HUES6 (cell line): ENCODE results near the gene CGNL1.

Experiments
- H3K27ac ChIP-seq: 2 replicates; pipeline ENCODE4 v1.7.0; 2013; ENCODE audit warnings: low read depth, mild to moderate bottlenecking, low read length, inconsistent platforms
- H3K27me3 ChIP-seq: 2 replicates; pipeline ENCODE4 v1.6.1; 2013; ENCODE audit warnings: low read length; ENCODE audit not compliant: control insufficient read depth, insufficient read depth
- H3K36me3 ChIP-seq: 2 replicates; pipeline ENCODE4 v1.6.1; 2013; ENCODE audit warnings: low read length; ENCODE audit not compliant: control insufficient read depth, insufficient read depth
- H3K4me1 ChIP-seq: 2 replicates; pipeline ENCODE4 v1.6.1; 2013; ENCODE audit warnings: low read length; ENCODE audit not compliant: control insufficient read depth, insufficient read depth
- H3K4me3 ChIP-seq: 2 replicates; pipeline ENCODE4 v1.5.1; 2013; ENCODE audit warnings: low read depth, low read length
- H3K9ac ChIP-seq: one replicate; pipeline ENCODE4 v1.6.1; 2013; ENCODE audit warnings: mild to moderate bottlenecking, low read length
- H3K9me3 ChIP-seq: 2 replicates; pipeline ENCODE4 v1.6.1; 2013; ENCODE audit warnings: low read depth, low read length; ENCODE audit not compliant: control insufficient read depth, insufficient read depth

CGNL1 gene

GRCh38 chr15:57403566-57404325 is 27.4 kb downstream of the CGNL1 start:
- H3K4me3 ChIP-seq, result no peak overlapping the region
- H3K4me1 ChIP-seq, result peaks cover 42% of the 10 kb centered on the region
- peaks cover 4% of the 10 kb centered on the region; the same call in 1 of the 2 replicates for H3K36me3 ChIP-seq
- no peak overlapping the region for H3K9ac ChIP-seq
- no peaks in the 10 kb centered on the region for H3K27me3 ChIP-seq
- no peaks in the 10 kb centered on the region for H3K9me3 ChIP-seq
- H3K27ac ChIP-seq, result peak overlapping the region; percentile 27; the same call in 1 of the 2 replicates

GRCh38 chr15:57405133-57405532 is 28.8 kb downstream of the CGNL1 start:
- Histone ChIP-seq H3K36me3 (peaks cover 8% of the 10 kb centered on the region; the same call in 1 of the 2 replicates), H3K4me1 (peaks cover 42% of the 10 kb centered on the region), H3K27me3 (no peaks in the 10 kb centered on the region), H3K4me3 (no peak overlapping the region), H3K9me3 (no peaks in the 10 kb centered on the region), H3K9ac (no peak overlapping the region), H3K27ac (no peak overlapping the region)

DNA sequence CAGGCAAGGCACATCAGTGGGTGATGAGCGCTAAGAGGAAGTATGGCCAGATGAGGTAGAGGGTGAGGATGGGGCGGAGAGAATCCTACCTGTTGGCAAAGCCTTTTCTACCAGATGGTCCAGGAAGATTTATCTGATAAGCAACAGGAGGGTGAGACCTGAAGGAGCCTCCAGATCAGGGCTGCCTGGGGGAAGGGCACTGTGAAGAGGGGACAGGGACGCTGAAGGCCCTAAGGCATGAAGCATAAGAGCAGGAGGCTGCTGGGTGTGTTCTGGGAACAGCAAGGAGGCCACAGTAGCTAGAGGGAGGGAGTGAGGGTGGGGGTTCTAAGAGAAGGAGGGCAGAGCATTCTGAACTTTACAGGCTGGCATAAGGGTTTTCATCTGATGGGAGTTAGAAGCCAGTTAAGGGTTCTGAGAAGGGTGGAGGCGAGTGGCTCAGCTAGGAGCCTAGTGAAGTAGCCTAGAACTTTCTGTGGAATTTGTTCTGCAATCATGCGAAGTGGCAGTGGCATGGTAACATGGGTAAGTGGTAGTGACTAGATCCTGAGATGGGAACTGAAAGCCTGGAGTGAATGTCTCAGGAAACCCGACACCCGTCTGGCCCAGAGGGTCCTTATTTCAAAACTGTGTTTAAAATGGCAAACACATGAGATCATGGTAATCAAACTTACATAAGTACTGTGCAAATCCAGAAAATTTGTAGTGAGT is 29.9 kb downstream of the CGNL1 start:
- H3K4me3 ChIP-seq, result no peak overlapping the region
- H3K27ac ChIP-seq, result no peak overlapping the region
- no peak overlapping the region for H3K9ac ChIP-seq
- H3K9me3 ChIP-seq, result no peaks in the 10 kb centered on the region
- H3K36me3 ChIP-seq, result peaks cover 8% of the 10 kb centered on the region; the same call in 1 of the 2 replicates
- no peaks in the 10 kb centered on the region for H3K27me3 ChIP-seq
- peaks cover 42% of the 10 kb centered on the region for H3K4me1 ChIP-seq

GRCh38 chr15:57410373-57410772 is 34.1 kb downstream of the CGNL1 start:
- Histone ChIP-seq H3K4me1 (peaks cover 23% of the 10 kb centered on the region), H3K27me3 (no peaks in the 10 kb centered on the region), H3K9ac (no peak overlapping the region), H3K9me3 (no peaks in the 10 kb centered on the region), H3K27ac (no peak overlapping the region), H3K4me3 (no peak overlapping the region), H3K36me3 (peaks cover 8% of the 10 kb centered on the region; the same call in 1 of the 2 replicates)

GRCh38 chr15:57411945-57412768 is 35.9 kb downstream of the CGNL1 start:
- Histone ChIP-seq H3K9ac (peak overlapping the region; percentile 44), H3K27ac (peak overlapping the region; percentile 13; the same call in 1 of the 2 replicates), H3K4me1 (peaks cover 10% of the 10 kb centered on the region; the same call in 1 of the 2 replicates)

GRCh38 chr15:57415602-57416001 is 39.3 kb downstream of the CGNL1 start:
- Histone ChIP-seq H3K4me1 (peaks cover 10% of the 10 kb centered on the region; the same call in 1 of the 2 replicates), H3K9ac (no peak overlapping the region), H3K9me3 (no peaks in the 10 kb centered on the region), H3K27me3 (no peaks in the 10 kb centered on the region), H3K27ac (no peak overlapping the region), H3K36me3 (no peaks in the 10 kb centered on the region), H3K4me3 (no peak overlapping the region)

More at GRCh38 chr15:57411945-57412768, 35.9 kb downstream of the CGNL1 start:
- Histone ChIP-seq H3K4me3 (no peak overlapping the region), H3K36me3 (peaks cover 8% of the 10 kb centered on the region; the same call in 1 of the 2 replicates), H3K27me3 (no peaks in the 10 kb centered on the region), H3K9me3 (no peaks in the 10 kb centered on the region)

DNA sequence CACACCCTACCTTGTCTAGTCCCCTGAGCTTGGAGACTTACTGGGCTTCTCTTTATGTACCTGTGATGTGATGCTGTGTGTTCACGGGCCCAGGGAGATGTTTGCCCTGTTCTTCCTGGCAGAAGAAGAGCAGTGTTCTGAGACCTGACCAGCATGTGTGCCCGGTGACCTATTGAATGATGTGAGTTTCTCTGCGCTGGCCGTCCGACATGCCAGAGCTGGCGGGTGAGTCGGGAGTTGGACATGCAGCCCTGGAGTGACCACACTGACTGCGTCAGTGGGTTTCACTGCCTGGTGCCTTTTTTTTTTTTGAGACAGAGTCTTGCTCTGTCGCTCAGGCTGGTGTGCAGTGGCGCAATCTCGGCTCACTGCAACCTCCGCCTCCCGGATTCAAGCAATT is 42.3 kb downstream of the CGNL1 start:
- Histone ChIP-seq H3K27ac (no peak overlapping the region), H3K4me1 (peaks cover 17% of the 10 kb centered on the region), H3K27me3 (no peaks in the 10 kb centered on the region), H3K9me3 (no peaks in the 10 kb centered on the region), H3K36me3 (no peaks in the 10 kb centered on the region), H3K9ac (no peak overlapping the region), H3K4me3 (no peak overlapping the region)

DNA sequence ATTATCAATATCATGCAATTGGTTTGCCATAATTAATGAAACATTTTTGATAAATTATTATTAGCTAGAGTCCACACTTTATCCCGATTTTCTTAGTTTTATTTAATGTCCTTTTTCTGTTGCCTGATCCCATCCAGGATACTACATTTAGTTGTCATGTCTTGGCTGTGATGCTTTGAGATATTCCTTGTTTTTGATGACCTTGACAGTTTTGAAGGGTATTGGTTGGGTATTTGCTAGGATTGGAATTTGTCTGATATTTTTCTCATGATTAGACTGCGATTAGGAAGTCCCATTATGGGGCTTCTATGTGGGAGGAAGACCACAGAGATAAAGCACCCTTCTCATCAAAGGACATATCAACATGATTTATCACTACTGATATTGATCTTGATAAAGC is 43.0 kb downstream of the CGNL1 start:
- Histone ChIP-seq H3K27ac (no peak overlapping the region), H3K4me1 (peaks cover 17% of the 10 kb centered on the region), H3K36me3 (no peaks in the 10 kb centered on the region), H3K9me3 (no peaks in the 10 kb centered on the region), H3K4me3 (no peak overlapping the region), H3K27me3 (no peaks in the 10 kb centered on the region), H3K9ac (no peak overlapping the region)

DNA sequence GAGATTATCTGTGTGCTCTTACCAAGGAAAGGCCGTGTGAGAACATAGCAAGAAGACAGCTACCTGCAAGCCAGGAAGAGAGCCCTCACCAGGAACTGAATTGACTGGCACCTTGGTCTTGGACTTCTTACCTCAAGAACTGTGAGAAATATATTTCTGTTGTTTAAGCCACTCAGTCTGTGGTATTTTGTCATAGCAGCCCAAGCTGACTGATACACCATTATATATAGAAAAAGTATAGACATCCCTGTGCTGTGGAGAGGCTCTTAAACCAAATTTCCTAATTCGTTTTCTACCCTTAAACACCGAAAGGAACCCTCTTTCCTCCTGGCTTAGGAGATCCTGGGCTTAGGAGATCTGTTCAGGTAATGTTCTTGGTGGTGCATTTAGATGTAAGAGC is 44.8 kb downstream of the CGNL1 start:
- no peaks in the 10 kb centered on the region for H3K36me3 ChIP-seq
- no peak overlapping the region for H3K27ac ChIP-seq
- H3K27me3 ChIP-seq, result no peaks in the 10 kb centered on the region
- H3K9ac ChIP-seq, result no peak overlapping the region
- no peak overlapping the region for H3K4me3 ChIP-seq
- H3K4me1 ChIP-seq, result peaks cover 20% of the 10 kb centered on the region
- H3K9me3 ChIP-seq, result no peaks in the 10 kb centered on the region

DNA sequence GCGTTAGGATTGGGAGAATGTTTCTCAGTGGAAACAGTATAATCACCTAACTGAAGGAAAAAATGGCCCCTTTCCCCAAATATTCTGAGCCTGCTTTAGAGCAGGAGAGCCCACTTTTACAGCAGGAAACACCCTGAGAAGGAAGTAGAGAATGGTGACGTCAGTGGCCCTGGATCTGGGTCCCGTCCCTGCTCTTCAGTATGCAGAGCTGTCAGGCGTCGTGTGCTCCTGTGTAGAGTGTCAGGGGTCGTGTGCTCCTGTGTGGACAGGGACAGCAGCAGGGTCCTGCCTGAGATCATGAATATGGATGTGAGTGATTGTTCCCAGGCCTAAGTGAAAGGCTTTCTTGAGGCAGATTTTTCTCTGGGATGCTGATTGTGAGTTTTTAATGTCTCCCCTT is 45.2 kb downstream of the CGNL1 start:
- peaks cover 21% of the 10 kb centered on the region for H3K4me1 ChIP-seq
- H3K27me3 ChIP-seq, result no peaks in the 10 kb centered on the region
- H3K9me3 ChIP-seq, result no peaks in the 10 kb centered on the region
- H3K4me3 ChIP-seq, result no peak overlapping the region
- H3K9ac ChIP-seq, result no peak overlapping the region
- H3K27ac ChIP-seq, result no peak overlapping the region
- no peaks in the 10 kb centered on the region for H3K36me3 ChIP-seq
